Duodenal mucosa (tissue), 2 donors: ENCODE data around the gene ZNF331.
"Not testable (repeated sequence)": the region's sequence is repeated elsewhere in the genome, so short reads cannot be mapped to it uniquely, and the experiment has no call there.

Experiments
- H3K27ac ChIP-seq: one replicate; pipeline ENCODE4 v1.7.0; 2013; ENCODE audit warnings: low read depth, low read length
- H3K27me3 ChIP-seq, 2 donors: one replicate each; pipeline ENCODE4 v1.7.0; 2013; ENCODE audit warnings: low read length in 2 of 2, control low read depth in 1 of 2; ENCODE audit not compliant: insufficient read depth in 2 of 2, control insufficient read depth in 1 of 2
- H3K36me3 ChIP-seq, 2 donors: one replicate each; pipeline ENCODE4 v1.7.0; 2013; ENCODE audit warnings: low read length in 2 of 2, control low read depth in 1 of 2; ENCODE audit not compliant: insufficient read depth in 2 of 2, control insufficient read depth in 1 of 2
- H3K4me1 ChIP-seq, 2 donors: one replicate each; pipeline ENCODE4 v1.7.0; 2013; ENCODE audit warnings: low read length in 2 of 2, control low read depth in 1 of 2; ENCODE audit not compliant: insufficient read depth in 2 of 2, control insufficient read depth in 1 of 2
- H3K4me3 ChIP-seq, 2 donors: one replicate each; pipeline ENCODE4 v1.7.0; 2013; ENCODE audit warnings: low read length in 2 of 2, low read depth in 1 of 2
- H3K9ac ChIP-seq, 2 donors: one replicate each; pipeline ENCODE4 v1.7.0; 2013; ENCODE audit warnings: low read length in 2 of 2, low read depth in 1 of 2
- H3K9me3 ChIP-seq, 2 donors: one replicate each; pipeline ENCODE4 v1.7.0; 2013; ENCODE audit warnings: low read length in 2 of 2, control low read depth in 1 of 2; ENCODE audit not compliant: control insufficient read depth in 1 of 2

Gene ZNF331

GRCh38 chr19:53537521-53538377, at the start of gene ZNF331:
TSS of gene ZNF331 (plus strand) at chr19:53538145. CDS start at chr19:53569377, 31,232 bp downstream.
- Histone ChIP-seq H3K4me3 (peak within 1 kb of the TSS; percentile 82 to 98), H3K27ac (peak within 1 kb of the TSS; percentile 79)

GRCh38 chr19:53492153-53492552, 45.8 kb upstream of the ZNF331 start:
- Histone ChIP-seq H3K9me3 (peaks cover 70 to 72% of the 10 kb centered on the region in 2 donors), H3K27ac (no peak overlapping the region), H3K9ac (no peak overlapping the region), H3K4me1 (no peaks in the 10 kb centered on the region), H3K27me3 (no peaks in the 10 kb centered on the region), H3K36me3 (peaks cover 19 to 42% of the 10 kb centered on the region in 2 donors), H3K4me3 (no peak overlapping the region)

More at GRCh38 chr19:53537521-53538377, at the start of gene ZNF331:
- Histone ChIP-seq H3K27me3 (no peaks in the 10 kb centered on the region), H3K9ac (peak within 1 kb of the TSS; percentile 67), H3K4me1 (no peaks in the 10 kb centered on the region), H3K36me3 (no peaks in the 10 kb centered on the region), H3K9me3 (peaks cover 0 to 4% of the 10 kb centered on the region in 2 donors)

- not testable (repeated sequence) for H3K36me3 ChIP-seq, H3K27me3 ChIP-seq, H3K9ac ChIP-seq, H3K27ac ChIP-seq, H3K4me3 ChIP-seq, H3K4me1 ChIP-seq
- peaks cover 24 to 33% of the 10 kb centered on the region in 2 donors for H3K9me3 ChIP-seq
These were observed 40.5 kb upstream of the ZNF331 start for GRCh38 chr19:53497311-53498023.

- not testable (repeated sequence) for H3K4me1 ChIP-seq, H3K36me3 ChIP-seq, H3K27me3 ChIP-seq, H3K4me3 ChIP-seq, H3K27ac ChIP-seq, H3K9ac ChIP-seq
- peaks cover 19 to 27% of the 10 kb centered on the region in 2 donors for H3K9me3 ChIP-seq
These were observed 39.9 kb upstream of the ZNF331 start for GRCh38 chr19:53498024-53498395.

- H3K9ac ChIP-seq, H3K9me3 ChIP-seq, H3K27ac ChIP-seq, H3K27me3 ChIP-seq, H3K4me3 ChIP-seq, H3K4me1 ChIP-seq, H3K36me3 ChIP-seq: not testable (repeated sequence)
These were observed 34.8 kb upstream of the ZNF331 start for GRCh38 chr19:53503151-53503550.

GRCh38 chr19:53503671-53504364, 34.1 kb upstream of the ZNF331 start:
- H3K36me3 ChIP-seq, H3K27ac ChIP-seq, H3K4me1 ChIP-seq, H3K27me3 ChIP-seq, H3K9me3 ChIP-seq, H3K4me3 ChIP-seq, H3K9ac ChIP-seq: not testable (repeated sequence)

GRCh38 chr19:53504365-53504703, 33.6 kb upstream of the ZNF331 start:
- H3K4me1 ChIP-seq, H3K27ac ChIP-seq, H3K36me3 ChIP-seq, H3K9ac ChIP-seq, H3K9me3 ChIP-seq, H3K4me3 ChIP-seq, H3K27me3 ChIP-seq: not testable (repeated sequence)

GRCh38 chr19:53504885-53505284, 33.1 kb upstream of the ZNF331 start:
- no peaks in the 10 kb centered on the region for H3K36me3 ChIP-seq
- no peak overlapping the region for H3K4me3 ChIP-seq
- H3K27ac ChIP-seq, result no peak overlapping the region
- H3K9ac ChIP-seq, result no peak overlapping the region
- no peaks in the 10 kb centered on the region for H3K27me3 ChIP-seq
- H3K4me1 ChIP-seq, result no peaks in the 10 kb centered on the region
- peaks cover 0 to 5% of the 10 kb centered on the region in 2 donors for H3K9me3 ChIP-seq

GRCh38 chr19:53506728-53507127, 31.2 kb upstream of the ZNF331 start:
- Histone ChIP-seq H3K27ac (no peak overlapping the region), H3K4me3 (no peak overlapping the region), H3K9me3 (peaks cover 0 to 5% of the 10 kb centered on the region in 2 donors), H3K27me3 (no peaks in the 10 kb centered on the region), H3K9ac (no peak overlapping the region), H3K36me3 (no peaks in the 10 kb centered on the region), H3K4me1 (no peaks in the 10 kb centered on the region)
